Neural cell (in vitro differentiated cells): ENCODE results near the gene NCAPD3. TPM values are rescaled to one million over a fixed set of nuclear protein-coding genes. Genes with fewer than 3 reads are reported as not detected.

Source experiments
- H2AFZ ChIP-seq: fragments of 200-600, 300-800 bp; sonication (generic), shearing (Covaris generic); 2 replicates; pipeline ENCODE4 v1.6.0; 2014; ENCODE audit warnings: low read depth, mild to moderate bottlenecking, antibody characterized with exemption, low read length, moderate library complexity
- H3F3A ChIP-seq: fragments of 200-600 bp; shearing (Covaris generic); 2 replicates; pipeline ENCODE4 v1.6.1; 2016; ENCODE audit warnings: mild to moderate bottlenecking, moderate library complexity, mixed read lengths, antibody characterized with exemption, low read length; ENCODE audit not compliant: insufficient read depth, poor library complexity, severe bottlenecking
- H3K27ac ChIP-seq: fragments of 200-600, 300-800 bp; sonication (generic), shearing (Covaris generic); 2 replicates; pipeline ENCODE4 v1.5.1; 2014; ENCODE audit warnings: mild to moderate bottlenecking, low read length, moderate library complexity
- H3K27me3 ChIP-seq: fragments of 300-800, 200-600 bp; sonication (generic), shearing (Covaris generic); 2 replicates; pipeline ENCODE4 v1.6.0; 2014; ENCODE audit warnings: mild to moderate bottlenecking, low read depth, low read length, moderate library complexity; ENCODE audit not compliant: insufficient read depth
- H3K36me3 ChIP-seq: fragments of 300-800, 200-600 bp; sonication (generic), shearing (Covaris generic); 2 replicates; pipeline ENCODE4 v1.5.1; 2014; ENCODE audit warnings: mild to moderate bottlenecking, antibody characterized with exemption, low read length, moderate library complexity; ENCODE audit not compliant: insufficient read depth
- H3K4me2 ChIP-seq: fragments of 300-800, 200-600 bp; sonication (generic), shearing (Covaris generic); 2 replicates; pipeline ENCODE4 v1.6.0; 2014; ENCODE audit warnings: mild to moderate bottlenecking, low read length
- H3K4me3 ChIP-seq: fragments of 300-800, 200-600 bp; sonication (generic), shearing (Covaris generic); 2 replicates; pipeline ENCODE4 v1.5.1; 2014; ENCODE audit warnings: mild to moderate bottlenecking, low read length, moderate library complexity
- H3K79me2 ChIP-seq: fragments of 200-600 bp; shearing (Covaris generic); replicated peaks from 2 replicates; pipeline ENCODE4 v1.6.0; 2014; ENCODE audit warnings: mild to moderate bottlenecking, low read length, moderate library complexity; ENCODE audit not compliant: insufficient read depth
- H3K9ac ChIP-seq: fragments of 300-800, 200-600 bp; sonication (generic), shearing (Covaris generic); 2 replicates; pipeline ENCODE4 v1.6.1; 2016; ENCODE audit warnings: mild to moderate bottlenecking, low read length, mixed read lengths
- H3K9me2 ChIP-seq: fragments of 200-600 bp; shearing (Covaris generic); 2 replicates; pipeline ENCODE4 v1.6.1; 2016; ENCODE audit warnings: mild to moderate bottlenecking, low read length, mixed read lengths; ENCODE audit not compliant: insufficient read depth
- H3K9me3 ChIP-seq: fragments of 200-600, 300-800 bp; sonication (generic), shearing (Covaris generic); 2 replicates; pipeline ENCODE4 v1.6.1; 2016; ENCODE audit warnings: mild to moderate bottlenecking, mixed run types, low read length, moderate library complexity, mixed read lengths
- H4K20me1 ChIP-seq: fragments of 200-600 bp; shearing (Covaris generic); 2 replicates; pipeline ENCODE4 v1.6.1; 2016; ENCODE audit warnings: mild to moderate bottlenecking, mixed run types; ENCODE audit not compliant: insufficient read depth
- EP300 ChIP-seq: fragments of 450-650 bp; conservative IDR thresholded peaks from 2 replicates; pipeline ENCODE4 v1.6.1; 2014; ENCODE audit warnings: antibody characterized with exemption, mild to moderate bottlenecking, moderate library complexity; ENCODE audit not compliant: poor library complexity, severe bottlenecking
- EZH2 ChIP-seq: fragments of 200-600, 300-800 bp; shearing (Covaris generic), sonication (generic); IDR thresholded peaks from 2 replicates; pipeline ENCODE4 v1.6.1; 2014; ENCODE audit warnings: antibody characterized with exemption, low read length, borderline replicate concordance, mild to moderate bottlenecking; ENCODE audit not compliant: insufficient read depth, poor library complexity, severe bottlenecking
- MXI1 ChIP-seq: fragments of 450-650 bp; conservative IDR thresholded peaks from 2 replicates; pipeline ENCODE4 v1.6.1; 2014; ENCODE audit warnings: antibody characterized with exemption, mild to moderate bottlenecking; ENCODE audit not compliant: poor library complexity, severe bottlenecking
- POLR2AphosphoS5 ChIP-seq: IDR thresholded peaks from 2 replicates; pipeline ENCODE4 v1.6.1; 2012
- RAD21 ChIP-seq: fragments of 450-650 bp; conservative IDR thresholded peaks from 2 replicates; pipeline ENCODE4 v1.6.1; 2014; ENCODE audit warnings: antibody characterized with exemption, mild to moderate bottlenecking, moderate library complexity
- REST ChIP-seq: IDR thresholded peaks from 2 replicates; pipeline ENCODE4 v1.6.1; 2012; ENCODE audit warnings: borderline replicate concordance
- SMC3 ChIP-seq: fragments of 450-650 bp; conservative IDR thresholded peaks from 2 replicates; pipeline ENCODE4 v1.6.1; 2014; ENCODE audit warnings: antibody characterized with exemption, mild to moderate bottlenecking, moderate library complexity; ENCODE audit not compliant: poor library complexity
- TAF1 ChIP-seq: IDR thresholded peaks from 2 replicates; pipeline ENCODE4 v1.6.1; 2012; ENCODE audit warnings: low read depth
- polyA plus RNA-seq: library from polyadenylated mRNA; depleted of rRNA; stranded (reverse); fragments of >200 nt; gene quantifications from 2 replicates; pipeline ENCODE4 v1.2.3, GENCODE V29; 2014
- TF ChIP-seq, protein P1 (sequence below): fragments of 450-650 bp; IDR thresholded peaks from 2 replicates; pipeline ENCODE4 v1.5.1; 2014; ENCODE audit warnings: antibody characterized with exemption, mild to moderate bottlenecking, moderate library complexity; ENCODE audit not compliant: poor library complexity, severe bottlenecking

Gene NCAPD3
- polyA plus RNA-seq, 1 donor from 2014 or later = 11.9 TPM

DNA sequence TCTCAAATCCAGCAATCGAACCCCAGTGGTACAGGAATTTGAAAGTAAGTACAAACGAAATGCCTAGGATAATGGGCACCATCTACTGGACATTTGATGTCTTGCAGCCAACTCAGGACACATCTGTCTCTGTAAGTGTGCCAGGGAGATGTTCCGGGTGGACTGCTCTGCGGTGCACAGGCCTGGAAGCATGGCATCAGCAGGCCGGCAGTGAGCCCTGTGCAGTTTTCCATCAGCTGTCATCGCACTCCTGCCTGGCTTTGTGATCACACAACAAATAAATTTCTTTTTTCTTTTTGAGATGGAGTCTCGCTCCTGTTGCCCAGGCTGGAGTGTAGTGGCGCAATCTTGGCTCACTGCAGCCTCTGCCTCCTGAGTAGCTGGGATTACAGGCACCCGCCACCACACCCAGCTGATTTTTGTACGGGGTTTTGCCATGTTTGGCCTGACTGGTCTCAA, 83.9 kb downstream of the NCAPD3 start:
- Histone ChIP-seq H2AFZ (no peak overlapping the region), H3K27me3 (no peaks in the 10 kb centered on the region), H3K4me3 (no peak overlapping the region), H3F3A (no peaks in the 10 kb centered on the region), H3K79me2 (peaks cover 16% of the 10 kb centered on the region), H3K9me2 (no peaks in the 10 kb centered on the region), H3K27ac (no peak overlapping the region), H3K9ac (no peak overlapping the region), H3K9me3 (no peaks in the 10 kb centered on the region), H4K20me1 (no peaks in the 10 kb centered on the region), H3K36me3 (peaks cover 3% of the 10 kb centered on the region), H3K4me2 (no peak overlapping the region)
- TF ChIP-seq REST (no peak), MXI1 (peak; percentile 11), EP300 (no peak), RAD21 (peak; percentile 85), SMC3 (peak; percentile 90)
- TF ChIP-seq, protein P1, sequence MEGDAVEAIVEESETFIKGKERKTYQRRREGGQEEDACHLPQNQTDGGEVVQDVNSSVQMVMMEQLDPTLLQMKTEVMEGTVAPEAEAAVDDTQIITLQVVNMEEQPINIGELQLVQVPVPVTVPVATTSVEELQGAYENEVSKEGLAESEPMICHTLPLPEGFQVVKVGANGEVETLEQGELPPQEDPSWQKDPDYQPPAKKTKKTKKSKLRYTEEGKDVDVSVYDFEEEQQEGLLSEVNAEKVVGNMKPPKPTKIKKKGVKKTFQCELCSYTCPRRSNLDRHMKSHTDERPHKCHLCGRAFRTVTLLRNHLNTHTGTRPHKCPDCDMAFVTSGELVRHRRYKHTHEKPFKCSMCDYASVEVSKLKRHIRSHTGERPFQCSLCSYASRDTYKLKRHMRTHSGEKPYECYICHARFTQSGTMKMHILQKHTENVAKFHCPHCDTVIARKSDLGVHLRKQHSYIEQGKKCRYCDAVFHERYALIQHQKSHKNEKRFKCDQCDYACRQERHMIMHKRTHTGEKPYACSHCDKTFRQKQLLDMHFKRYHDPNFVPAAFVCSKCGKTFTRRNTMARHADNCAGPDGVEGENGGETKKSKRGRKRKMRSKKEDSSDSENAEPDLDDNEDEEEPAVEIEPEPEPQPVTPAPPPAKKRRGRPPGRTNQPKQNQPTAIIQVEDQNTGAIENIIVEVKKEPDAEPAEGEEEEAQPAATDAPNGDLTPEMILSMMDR = peak; percentile 84

DNA sequence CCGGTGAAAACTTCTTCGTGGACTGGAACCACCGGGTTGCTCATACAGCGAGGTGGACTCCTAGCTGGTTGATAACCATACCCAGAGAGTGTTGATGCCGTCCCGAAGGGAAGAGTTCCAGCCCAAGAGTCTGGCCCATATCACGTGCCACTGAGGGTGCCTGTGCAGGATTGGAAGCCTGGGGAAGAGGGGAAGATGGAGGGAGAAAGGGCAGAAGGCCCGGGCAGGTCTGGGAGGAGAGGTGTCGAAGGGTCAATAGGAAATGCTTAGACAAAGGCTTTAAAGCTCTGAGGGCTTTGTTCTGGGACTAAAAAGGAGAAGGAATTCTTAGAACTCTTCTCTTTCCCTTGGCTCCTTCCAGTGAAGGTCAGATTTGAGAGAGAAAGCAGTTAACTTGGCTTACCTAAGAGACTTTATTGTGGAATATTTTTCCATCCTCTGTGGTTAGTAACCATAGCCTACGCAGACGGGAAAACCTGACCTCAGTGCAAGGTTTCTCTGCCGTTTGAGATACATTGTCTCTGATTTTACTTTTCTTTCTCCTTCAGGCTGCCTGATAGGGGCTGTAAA, 84.4 kb downstream of the NCAPD3 start:
- no peaks in the 10 kb centered on the region for H4K20me1 ChIP-seq
- no peak overlapping the region for H3K4me3 ChIP-seq
- no peaks in the 10 kb centered on the region for H3K9me2 ChIP-seq
- no peak overlapping the region for H3K4me2 ChIP-seq
- no peak overlapping the region for H3K27ac ChIP-seq
- H3K27me3 ChIP-seq = no peaks in the 10 kb centered on the region
- TF ChIP-seq EZH2 = no peak
- no peak for TF ChIP-seq MXI1
- TF ChIP-seq, protein P1 = no peak
- TF ChIP-seq REST = no peak
- no peak for TF ChIP-seq TAF1
- TF ChIP-seq SMC3 = no peak
- no peak for TF ChIP-seq RAD21
- no peak for TF ChIP-seq POLR2AphosphoS5
- TF ChIP-seq EP300 = no peak
- H3K9me3 ChIP-seq = no peaks in the 10 kb centered on the region
- H3K9ac ChIP-seq = no peak overlapping the region
- no peak overlapping the region for H2AFZ ChIP-seq
- H3K79me2 ChIP-seq = peaks cover 19% of the 10 kb centered on the region
- peaks cover 4% of the 10 kb centered on the region for H3K36me3 ChIP-seq
- no peaks in the 10 kb centered on the region for H3F3A ChIP-seq
